WTC11 (cell line): ENCODE measurements around the gene MYO18A.

Experiments
- AFF4 ChIP-seq: sonication (generic); formaldehyde crosslinking; IDR thresholded peaks from 2 replicates; pipeline ENCODE4 v1.8.1; 2023; ENCODE audit warnings: mild to moderate bottlenecking, missing genetic modification reagents, borderline replicate concordance
- CREB1 ChIP-seq: sonication (generic); formaldehyde crosslinking; IDR thresholded peaks from 2 replicates; pipeline ENCODE4 v1.8.0; 2023; ENCODE audit warnings: mild to moderate bottlenecking, missing genetic modification reagents
- CREM ChIP-seq: sonication (generic); formaldehyde crosslinking; IDR thresholded peaks from 2 replicates; pipeline ENCODE4 v1.8.1; 2022; ENCODE audit warnings: mild to moderate bottlenecking, missing genetic modification reagents, moderate library complexity
- CTCF ChIP-seq: fragments of 200-600 bp; IDR thresholded peaks from 2 replicates; pipeline ENCODE4 v1.8.0; 2022; ENCODE audit warnings: antibody characterized with exemption
- ETV6 ChIP-seq: sonication (generic); formaldehyde crosslinking; IDR thresholded peaks from 2 replicates; pipeline ENCODE4 v1.8.1; 2022; ENCODE audit warnings: mild to moderate bottlenecking, missing genetic modification reagents
- KAT7 ChIP-seq: sonication (generic); formaldehyde crosslinking; IDR thresholded peaks from 2 replicates; pipeline ENCODE4 v1.8.1; 2023; ENCODE audit warnings: missing genetic modification reagents, mild to moderate bottlenecking, borderline replicate concordance
- NR3C1 ChIP-seq: sonication (generic); formaldehyde crosslinking; conservative IDR thresholded peaks from 2 replicates; pipeline ENCODE4 v1.8.1; 2023; ENCODE audit warnings: low read depth, mild to moderate bottlenecking, missing genetic modification reagents
- SMAD3 ChIP-seq: sonication (generic); formaldehyde crosslinking; IDR thresholded peaks from 2 replicates; pipeline ENCODE4 v1.8.0; 2022; ENCODE audit warnings: missing genetic modification reagents, mild to moderate bottlenecking, borderline replicate concordance
- SOX15 ChIP-seq: fragments of 250-450 bp; sonication (Bioruptor Pico); IDR thresholded peaks from 2 replicates; pipeline ENCODE4 v1.9.0; 2021; ENCODE audit warnings: mild to moderate bottlenecking
- TP53 ChIP-seq: sonication (generic); formaldehyde crosslinking; IDR thresholded peaks from 2 replicates; pipeline ENCODE4 v1.8.1; 2023; ENCODE audit warnings: mild to moderate bottlenecking, missing genetic modification reagents
- ZNF512 ChIP-seq: sonication (generic); formaldehyde crosslinking; IDR thresholded peaks from 2 replicates; pipeline ENCODE4 v1.8.1; 2022; ENCODE audit warnings: missing genetic modification reagents, borderline replicate concordance
- TF ChIP-seq, protein P1 (sequence below): sonication (generic); formaldehyde crosslinking; IDR thresholded peaks from 2 replicates; pipeline ENCODE4 v1.8.0; 2022; ENCODE audit warnings: mild to moderate bottlenecking, missing genetic modification reagents
- TF ChIP-seq, protein P2 (sequence below): sonication (generic); formaldehyde crosslinking; IDR thresholded peaks from 2 replicates; pipeline ENCODE4 v1.8.0; 2023; ENCODE audit warnings: mild to moderate bottlenecking, missing genetic modification reagents
- TF ChIP-seq, protein P3 (sequence below): sonication (generic); formaldehyde crosslinking; IDR thresholded peaks from 2 replicates; pipeline ENCODE4 v1.8.1; 2023; ENCODE audit warnings: mild to moderate bottlenecking, missing genetic modification reagents, moderate library complexity

- no peak for TF ChIP-seq TP53 (CRISPR knock-in tag)
- TF ChIP-seq, protein P1, sequence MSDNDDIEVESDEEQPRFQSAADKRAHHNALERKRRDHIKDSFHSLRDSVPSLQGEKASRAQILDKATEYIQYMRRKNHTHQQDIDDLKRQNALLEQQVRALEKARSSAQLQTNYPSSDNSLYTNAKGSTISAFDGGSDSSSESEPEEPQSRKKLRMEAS (CRISPR knock-in tag), result no peak
- no peak for TF ChIP-seq ZNF512 (CRISPR knock-in tag)
- no peak for TF ChIP-seq CTCF
- TF ChIP-seq AFF4, result no peak
- TF ChIP-seq, protein P2, sequence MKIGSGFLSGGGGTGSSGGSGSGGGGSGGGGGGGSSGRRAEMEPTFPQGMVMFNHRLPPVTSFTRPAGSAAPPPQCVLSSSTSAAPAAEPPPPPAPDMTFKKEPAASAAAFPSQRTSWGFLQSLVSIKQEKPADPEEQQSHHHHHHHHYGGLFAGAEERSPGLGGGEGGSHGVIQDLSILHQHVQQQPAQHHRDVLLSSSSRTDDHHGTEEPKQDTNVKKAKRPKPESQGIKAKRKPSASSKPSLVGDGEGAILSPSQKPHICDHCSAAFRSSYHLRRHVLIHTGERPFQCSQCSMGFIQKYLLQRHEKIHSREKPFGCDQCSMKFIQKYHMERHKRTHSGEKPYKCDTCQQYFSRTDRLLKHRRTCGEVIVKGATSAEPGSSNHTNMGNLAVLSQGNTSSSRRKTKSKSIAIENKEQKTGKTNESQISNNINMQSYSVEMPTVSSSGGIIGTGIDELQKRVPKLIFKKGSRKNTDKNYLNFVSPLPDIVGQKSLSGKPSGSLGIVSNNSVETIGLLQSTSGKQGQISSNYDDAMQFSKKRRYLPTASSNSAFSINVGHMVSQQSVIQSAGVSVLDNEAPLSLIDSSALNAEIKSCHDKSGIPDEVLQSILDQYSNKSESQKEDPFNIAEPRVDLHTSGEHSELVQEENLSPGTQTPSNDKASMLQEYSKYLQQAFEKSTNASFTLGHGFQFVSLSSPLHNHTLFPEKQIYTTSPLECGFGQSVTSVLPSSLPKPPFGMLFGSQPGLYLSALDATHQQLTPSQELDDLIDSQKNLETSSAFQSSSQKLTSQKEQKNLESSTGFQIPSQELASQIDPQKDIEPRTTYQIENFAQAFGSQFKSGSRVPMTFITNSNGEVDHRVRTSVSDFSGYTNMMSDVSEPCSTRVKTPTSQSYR, result no peak
- TF ChIP-seq ETV6, result no peak
- no peak for TF ChIP-seq CREB1 (CRISPR knock-in tag)
- no peak for TF ChIP-seq SOX15 (CRISPR knock-in tag)
- no peak for TF ChIP-seq NR3C1 (CRISPR knock-in tag)
- TF ChIP-seq, protein P3, sequence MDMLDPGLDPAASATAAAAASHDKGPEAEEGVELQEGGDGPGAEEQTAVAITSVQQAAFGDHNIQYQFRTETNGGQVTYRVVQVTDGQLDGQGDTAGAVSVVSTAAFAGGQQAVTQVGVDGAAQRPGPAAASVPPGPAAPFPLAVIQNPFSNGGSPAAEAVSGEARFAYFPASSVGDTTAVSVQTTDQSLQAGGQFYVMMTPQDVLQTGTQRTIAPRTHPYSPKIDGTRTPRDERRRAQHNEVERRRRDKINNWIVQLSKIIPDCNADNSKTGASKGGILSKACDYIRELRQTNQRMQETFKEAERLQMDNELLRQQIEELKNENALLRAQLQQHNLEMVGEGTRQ (CRISPR knock-in tag), result no peak
- no peak for TF ChIP-seq CREM
- no peak for TF ChIP-seq SMAD3 (CRISPR knock-in tag)
- TF ChIP-seq KAT7, result no peak
Observed at GRCh38 chr17:29177871-29178749, 2.1 kb downstream of the MYO18A start.
